Activated naive CD8-positive, alpha-beta T cell treated with anti-CD3 and anti-CD28 coated beads, Interleukin-2, amount 50 U/mL, for 16 hours (primary cell): Measurements from ENCODE around the gene ZBTB18.

ENCODE experiments used
- DNase-seq: peaks from one replicate; pipeline ENCODE4 v3.0.0-alpha.2; 2020; ENCODE audit warnings: low read depth, low spot score

Gene ZBTB18

GRCh38 chr1:244088161-244088560 lies 37.1 kb downstream of the ZBTB18 start:
- DNase-seq, result no peak

- no peak for DNase-seq
These were observed 38.5 kb downstream of the ZBTB18 start for GRCh38 chr1:244089561-244089960.

GRCh38 chr1:244090645-244091044 lies 39.6 kb downstream of the ZBTB18 start:
- DNase-seq, result no peak

- no peak for DNase-seq
These were observed 41.3 kb downstream of the ZBTB18 start for GRCh38 chr1:244092293-244092963.

- DNase-seq, result no peak
These were observed 42.0 kb downstream of the ZBTB18 start for GRCh38 chr1:244092964-244093638.

- DNase-seq, result no peak
These were observed 43.9 kb downstream of the ZBTB18 start for GRCh38 chr1:244094880-244095528.

GRCh38 chr1:244095529-244095911 lies 44.4 kb downstream of the ZBTB18 start:
- DNase-seq, result no peak

- DNase-seq, result no peak
These were observed 45.1 kb downstream of the ZBTB18 start for GRCh38 chr1:244096066-244096610.

- no peak for DNase-seq
These were observed 45.6 kb downstream of the ZBTB18 start for GRCh38 chr1:244096691-244097090.

GRCh38 chr1:244097523-244098405 lies 46.7 kb downstream of the ZBTB18 start:
- no peak for DNase-seq

GRCh38 chr1:244099258-244099930 lies 48.3 kb downstream of the ZBTB18 start:
- DNase-seq, result no peak

- no peak for DNase-seq
These were observed 49.2 kb downstream of the ZBTB18 start for GRCh38 chr1:244100276-244100675.

- DNase-seq, result no peak
These were observed 49.8 kb downstream of the ZBTB18 start for GRCh38 chr1:244100704-244101453.

GRCh38 chr1:244102046-244102445 lies 51.0 kb downstream of the ZBTB18 start:
- no peak for DNase-seq

- DNase-seq, result no peak
These were observed 51.4 kb downstream of the ZBTB18 start for GRCh38 chr1:244102468-244102867.

- DNase-seq, result no peak
These were observed 53.4 kb downstream of the ZBTB18 start for GRCh38 chr1:244104309-244105060.

GRCh38 chr1:244106176-244106575 lies 55.1 kb downstream of the ZBTB18 start:
- no peak for DNase-seq
